HG03060 (cell line): Measurements from ENCODE around the gene TBCEL.
A peak's percentile ranks its signal among the peaks of the same experiment; 100 is the strongest.

Experiments
- ATAC-seq: cut with Tn5 transposase; IDR thresholded peaks from one replicate; pipeline ENCODE4 v1.9.1; 2021; ENCODE audit warnings: low read depth, moderate number of reproducible peaks; ENCODE audit not compliant: unreplicated experiment

TBCEL gene, protein sequence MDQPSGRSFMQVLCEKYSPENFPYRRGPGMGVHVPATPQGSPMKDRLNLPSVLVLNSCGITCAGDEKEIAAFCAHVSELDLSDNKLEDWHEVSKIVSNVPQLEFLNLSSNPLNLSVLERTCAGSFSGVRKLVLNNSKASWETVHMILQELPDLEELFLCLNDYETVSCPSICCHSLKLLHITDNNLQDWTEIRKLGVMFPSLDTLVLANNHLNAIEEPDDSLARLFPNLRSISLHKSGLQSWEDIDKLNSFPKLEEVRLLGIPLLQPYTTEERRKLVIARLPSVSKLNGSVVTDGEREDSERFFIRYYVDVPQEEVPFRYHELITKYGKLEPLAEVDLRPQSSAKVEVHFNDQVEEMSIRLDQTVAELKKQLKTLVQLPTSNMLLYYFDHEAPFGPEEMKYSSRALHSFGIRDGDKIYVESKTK

GRCh38 chr11:121023848-121024751, at the start of gene TBCEL:
TSS of gene TBCEL (plus strand) at chr11:121024102. CDS start at chr11:121045691, 21,589 bp downstream.
- peak; percentile 59 for ATAC-seq

GRCh38 chr11:120974466-120974865, 49.4 kb upstream of the TBCEL start:
- ATAC-seq, result no peak

- no peak for ATAC-seq
Measured at GRCh38 chr11:120974965-120975364, 48.9 kb upstream of the TBCEL start.

GRCh38 chr11:120977266-120978137, 46.4 kb upstream of the TBCEL start:
- no peak for ATAC-seq

GRCh38 chr11:120978701-120979100, 45.2 kb upstream of the TBCEL start:
- no peak for ATAC-seq

- ATAC-seq, result no peak
Measured at GRCh38 chr11:120985718-120986569, 38.0 kb upstream of the TBCEL start.

DNA sequence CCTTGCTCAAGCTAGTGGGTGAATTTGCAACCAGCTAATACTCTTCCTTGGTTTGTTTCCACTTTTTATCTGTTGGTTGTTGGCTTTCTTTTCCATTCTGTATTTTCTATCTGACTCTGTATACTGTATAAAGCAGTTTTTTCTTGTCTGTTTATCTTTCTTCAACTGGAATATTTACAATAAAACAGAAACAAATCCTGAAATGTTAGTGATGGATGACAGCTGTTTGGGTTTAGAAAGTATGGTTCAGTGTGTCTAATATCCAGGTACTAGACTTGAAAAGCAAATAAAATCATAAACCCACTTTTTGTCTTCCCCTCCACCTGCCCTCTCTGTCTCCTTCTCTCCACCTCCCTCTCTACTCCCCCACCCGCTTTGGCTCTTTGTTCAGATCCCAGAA, 35.3 kb upstream of the TBCEL start:
- ATAC-seq, result no peak

GRCh38 chr11:120991830-120992686, 31.8 kb upstream of the TBCEL start:
- ATAC-seq, result no peak

- ATAC-seq, result no peak
Measured at GRCh38 chr11:120994091-120994859, 29.6 kb upstream of the TBCEL start.

GRCh38 chr11:120995184-120995583, 28.7 kb upstream of the TBCEL start:
- ATAC-seq, result no peak

DNA sequence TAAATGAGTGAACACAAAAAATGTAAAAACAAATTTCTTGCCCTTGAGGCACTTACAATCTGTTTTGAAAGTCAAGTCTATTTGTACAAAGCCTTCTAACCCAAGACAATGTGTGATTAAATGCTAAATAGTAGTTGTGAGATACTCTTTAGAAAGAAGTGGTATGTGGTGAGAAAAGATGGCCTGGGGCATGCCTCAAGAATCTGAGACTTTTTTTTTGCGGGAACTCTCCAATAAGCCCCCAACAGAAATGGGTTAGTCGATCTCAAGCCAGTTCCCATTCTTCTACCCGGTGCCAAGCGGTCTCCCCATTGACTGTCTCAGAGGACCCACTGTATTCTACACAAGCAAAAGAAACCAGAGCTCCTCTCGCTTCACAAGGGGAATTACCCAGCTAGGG, 26.9 kb upstream of the TBCEL start:
- no peak for ATAC-seq

GRCh38 chr11:120998581-120998980, 25.3 kb upstream of the TBCEL start:
- ATAC-seq, result no peak

DNA sequence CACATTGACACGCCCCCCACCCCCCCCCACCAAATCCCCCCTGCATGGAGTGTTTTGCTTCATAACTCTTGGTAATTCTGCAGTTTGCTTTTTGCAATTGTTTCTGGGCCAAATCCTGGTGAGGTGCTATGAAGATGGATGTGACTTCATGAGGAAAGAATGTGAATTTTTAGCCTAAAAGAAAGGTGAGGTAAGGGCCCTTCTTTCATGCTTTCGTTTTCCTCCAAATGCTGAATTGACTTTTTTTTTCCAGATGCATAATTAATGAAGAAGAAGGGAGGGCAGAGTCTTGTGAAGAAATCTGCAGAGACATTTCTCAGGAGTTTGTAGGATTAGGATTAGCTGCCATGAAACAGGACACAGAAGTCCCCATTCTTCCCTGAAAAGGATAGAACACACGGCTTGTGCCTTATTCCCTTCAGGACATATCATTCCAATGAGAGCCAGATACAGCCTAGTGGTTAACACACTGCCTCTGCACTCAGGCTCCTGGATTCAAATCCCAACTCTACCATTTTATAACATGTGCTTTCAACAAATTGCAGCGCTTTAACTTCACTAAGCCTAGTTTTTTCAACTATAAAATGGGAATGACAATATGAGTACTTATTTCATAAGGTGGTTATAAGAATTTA, 19.6 kb upstream of the TBCEL start:
- no peak for ATAC-seq

GRCh38 chr11:121006922-121007321, 17.0 kb upstream of the TBCEL start:
- no peak for ATAC-seq

GRCh38 chr11:121008551-121008950, 15.4 kb upstream of the TBCEL start:
- ATAC-seq, result no peak

GRCh38 chr11:121012091-121012490, 11.8 kb upstream of the TBCEL start:
- no peak for ATAC-seq

GRCh38 chr11:121018746-121019145, 5.2 kb upstream of the TBCEL start:
- no peak for ATAC-seq
